SK-N-SH treated with all-trans-retinoic acid at 6 μM for 48 hours (cell line): ENCODE results near the gene MCUB.
A peak's percentile ranks its signal among the peaks of the same experiment; 100 is the strongest.
"Not testable (repeated sequence)": the region's sequence is repeated elsewhere in the genome, so short reads cannot be mapped to it uniquely, and the experiment has no call there.

Experiments used
- ATAC-seq: fragments of 200-7000 bp; cut with Tn5 transposase; 3 replicates; pipeline ENCODE4 v1.9.1; 2020; ENCODE audit warnings: mild to moderate bottlenecking, moderate library complexity
- CSDC2 ChIP-seq: fragments of 250-450 bp; sonication (Bioruptor Pico); IDR thresholded peaks from 2 replicates; pipeline ENCODE4 v1.5.0; 2020; ENCODE audit warnings: mild to moderate bottlenecking, moderate library complexity
- ESRRG ChIP-seq: fragments of 250-450 bp; sonication (Bioruptor Pico); IDR thresholded peaks from 2 replicates; pipeline ENCODE4 v1.6.1; 2021; ENCODE audit warnings: mild to moderate bottlenecking
- GLIS3 ChIP-seq: fragments of 250-450 bp; sonication (Bioruptor Pico); IDR thresholded peaks from 2 replicates; pipeline ENCODE4 v1.5.0; 2020; ENCODE audit warnings: mild to moderate bottlenecking, moderate library complexity
- ISL1 ChIP-seq: fragments of 250-450 bp; sonication (Bioruptor Pico); IDR thresholded peaks from 2 replicates; pipeline ENCODE4 v2.1.2; 2022; ENCODE audit warnings: mild to moderate bottlenecking, moderate library complexity
- OSR1 ChIP-seq: fragments of 250-450 bp; sonication (Bioruptor Pico); IDR thresholded peaks from 2 replicates; pipeline ENCODE4 v1.8.0; 2022; ENCODE audit warnings: moderate library complexity, mild to moderate bottlenecking, inconsistent platforms
- PPARA ChIP-seq: fragments of 250-450 bp; sonication (Bioruptor Pico); IDR thresholded peaks from 2 replicates; pipeline ENCODE4 v1.5.0; 2020; ENCODE audit warnings: mild to moderate bottlenecking, borderline replicate concordance
- RARB ChIP-seq: fragments of 250-450 bp; sonication (Bioruptor Pico); IDR thresholded peaks from 2 replicates; pipeline ENCODE4 v1.8.0; 2021; ENCODE audit warnings: mild to moderate bottlenecking, moderate library complexity
- SNAI2 ChIP-seq: fragments of 250-450 bp; sonication (Bioruptor Pico); IDR thresholded peaks from 2 replicates; pipeline ENCODE4 v1.5.0; 2020; ENCODE audit warnings: mild to moderate bottlenecking, moderate library complexity
- TCF4 ChIP-seq: fragments of 250-450 bp; sonication (Bioruptor Pico); IDR thresholded peaks from 2 replicates; pipeline ENCODE4 v1.8.0; 2021; ENCODE audit warnings: mild to moderate bottlenecking, moderate library complexity, borderline replicate concordance
- TOX ChIP-seq: fragments of 250-450 bp; sonication (Bioruptor Pico); IDR thresholded peaks from 2 replicates; pipeline ENCODE4 v1.8.0; 2021; ENCODE audit warnings: mild to moderate bottlenecking, moderate library complexity, borderline replicate concordance
- TSHZ2 ChIP-seq: fragments of 250-450 bp; sonication (Bioruptor Pico); IDR thresholded peaks from 2 replicates; pipeline ENCODE4 v1.5.0; 2020; ENCODE audit warnings: mild to moderate bottlenecking, moderate library complexity
- ZC3H10 ChIP-seq: fragments of 250-450 bp; sonication (Bioruptor Pico); IDR thresholded peaks from 2 replicates; pipeline ENCODE4 v1.5.1; 2021; ENCODE audit warnings: mild to moderate bottlenecking, moderate library complexity
- ZFP3 ChIP-seq: fragments of 250-450 bp; sonication (Bioruptor Pico); IDR thresholded peaks from 2 replicates; pipeline ENCODE4 v1.5.0; 2020; ENCODE audit warnings: mild to moderate bottlenecking, moderate library complexity
- ZFP30 ChIP-seq: fragments of 450-650 bp; formaldehyde crosslinking; IDR thresholded peaks from 2 replicates; pipeline ENCODE4 v1.5.0; 2022; ENCODE audit warnings: mild to moderate bottlenecking, moderate library complexity
- ZNF565 ChIP-seq: fragments of 450-650 bp; formaldehyde crosslinking; conservative IDR thresholded peaks from 2 replicates; pipeline ENCODE4 v1.5.0; 2020; ENCODE audit warnings: low read depth, mild to moderate bottlenecking, moderate library complexity
- ZNF70 ChIP-seq: fragments of 450-650 bp; formaldehyde crosslinking; IDR thresholded peaks from 2 replicates; pipeline ENCODE4 v1.5.0; 2020; ENCODE audit warnings: mild to moderate bottlenecking, moderate library complexity
- ZNF8 ChIP-seq: fragments of 450-650 bp; formaldehyde crosslinking; IDR thresholded peaks from 2 replicates; pipeline ENCODE4 v1.5.0; 2020; ENCODE audit warnings: mild to moderate bottlenecking, moderate library complexity
- TF ChIP-seq, protein P1 (sequence below): fragments of 250-450 bp; sonication (Bioruptor Pico); IDR thresholded peaks from 2 replicates; pipeline ENCODE4 v1.5.1; 2020; ENCODE audit warnings: low read depth, mild to moderate bottlenecking, moderate library complexity
- TF ChIP-seq, protein P2 (sequence below): fragments of 250-450 bp; sonication (Bioruptor Pico); IDR thresholded peaks from 2 replicates; pipeline ENCODE4 v1.8.0; 2020; ENCODE audit warnings: mild to moderate bottlenecking, moderate library complexity, borderline replicate concordance
- TF ChIP-seq, protein P3 (sequence below): fragments of 250-450 bp; sonication (Bioruptor Pico); IDR thresholded peaks from 2 replicates; pipeline ENCODE4 v1.8.0; 2021; ENCODE audit warnings: low read depth, mild to moderate bottlenecking, moderate library complexity, borderline replicate concordance
- TF ChIP-seq, protein P4 (sequence below): fragments of 250-450 bp; sonication (Bioruptor Pico); IDR thresholded peaks from 2 replicates; pipeline ENCODE4 v1.5.1; 2021; ENCODE audit warnings: mild to moderate bottlenecking, moderate library complexity

The MCUB gene, protein sequence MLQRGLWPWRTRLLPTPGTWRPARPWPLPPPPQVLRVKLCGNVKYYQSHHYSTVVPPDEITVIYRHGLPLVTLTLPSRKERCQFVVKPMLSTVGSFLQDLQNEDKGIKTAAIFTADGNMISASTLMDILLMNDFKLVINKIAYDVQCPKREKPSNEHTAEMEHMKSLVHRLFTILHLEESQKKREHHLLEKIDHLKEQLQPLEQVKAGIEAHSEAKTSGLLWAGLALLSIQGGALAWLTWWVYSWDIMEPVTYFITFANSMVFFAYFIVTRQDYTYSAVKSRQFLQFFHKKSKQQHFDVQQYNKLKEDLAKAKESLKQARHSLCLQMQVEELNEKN

GRCh38 chr4:109559983-109560686 lies at the start of gene MCUB:
MCUB (plus strand) TSS chr4:109560246; CDS start chr4:109560338, 92 bp downstream.
- TF ChIP-seq, protein P1, sequence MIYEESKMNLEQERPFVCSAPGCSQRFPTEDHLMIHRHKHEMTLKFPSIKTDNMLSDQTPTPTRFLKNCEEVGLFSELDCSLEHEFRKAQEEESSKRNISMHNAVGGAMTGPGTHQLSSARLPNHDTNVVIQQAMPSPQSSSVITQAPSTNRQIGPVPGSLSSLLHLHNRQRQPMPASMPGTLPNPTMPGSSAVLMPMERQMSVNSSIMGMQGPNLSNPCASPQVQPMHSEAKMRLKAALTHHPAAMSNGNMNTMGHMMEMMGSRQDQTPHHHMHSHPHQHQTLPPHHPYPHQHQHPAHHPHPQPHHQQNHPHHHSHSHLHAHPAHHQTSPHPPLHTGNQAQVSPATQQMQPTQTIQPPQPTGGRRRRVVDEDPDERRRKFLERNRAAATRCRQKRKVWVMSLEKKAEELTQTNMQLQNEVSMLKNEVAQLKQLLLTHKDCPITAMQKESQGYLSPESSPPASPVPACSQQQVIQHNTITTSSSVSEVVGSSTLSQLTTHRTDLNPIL (CRISPR knock-in tag): no peak
- no peak for TF ChIP-seq ESRRG (CRISPR knock-in tag)
- no peak for TF ChIP-seq ZFP30
- no peak for TF ChIP-seq ZNF70 (CRISPR knock-in tag)
- TF ChIP-seq PPARA (CRISPR knock-in tag): no peak
- no peak for TF ChIP-seq ZFP3 (CRISPR knock-in tag)
- TF ChIP-seq, protein P2, sequence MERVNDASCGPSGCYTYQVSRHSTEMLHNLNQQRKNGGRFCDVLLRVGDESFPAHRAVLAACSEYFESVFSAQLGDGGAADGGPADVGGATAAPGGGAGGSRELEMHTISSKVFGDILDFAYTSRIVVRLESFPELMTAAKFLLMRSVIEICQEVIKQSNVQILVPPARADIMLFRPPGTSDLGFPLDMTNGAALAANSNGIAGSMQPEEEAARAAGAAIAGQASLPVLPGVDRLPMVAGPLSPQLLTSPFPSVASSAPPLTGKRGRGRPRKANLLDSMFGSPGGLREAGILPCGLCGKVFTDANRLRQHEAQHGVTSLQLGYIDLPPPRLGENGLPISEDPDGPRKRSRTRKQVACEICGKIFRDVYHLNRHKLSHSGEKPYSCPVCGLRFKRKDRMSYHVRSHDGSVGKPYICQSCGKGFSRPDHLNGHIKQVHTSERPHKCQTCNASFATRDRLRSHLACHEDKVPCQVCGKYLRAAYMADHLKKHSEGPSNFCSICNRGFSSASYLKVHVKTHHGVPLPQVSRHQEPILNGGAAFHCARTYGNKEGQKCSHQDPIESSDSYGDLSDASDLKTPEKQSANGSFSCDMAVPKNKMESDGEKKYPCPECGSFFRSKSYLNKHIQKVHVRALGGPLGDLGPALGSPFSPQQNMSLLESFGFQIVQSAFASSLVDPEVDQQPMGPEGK (CRISPR knock-in tag): no peak
- TF ChIP-seq, protein P3, sequence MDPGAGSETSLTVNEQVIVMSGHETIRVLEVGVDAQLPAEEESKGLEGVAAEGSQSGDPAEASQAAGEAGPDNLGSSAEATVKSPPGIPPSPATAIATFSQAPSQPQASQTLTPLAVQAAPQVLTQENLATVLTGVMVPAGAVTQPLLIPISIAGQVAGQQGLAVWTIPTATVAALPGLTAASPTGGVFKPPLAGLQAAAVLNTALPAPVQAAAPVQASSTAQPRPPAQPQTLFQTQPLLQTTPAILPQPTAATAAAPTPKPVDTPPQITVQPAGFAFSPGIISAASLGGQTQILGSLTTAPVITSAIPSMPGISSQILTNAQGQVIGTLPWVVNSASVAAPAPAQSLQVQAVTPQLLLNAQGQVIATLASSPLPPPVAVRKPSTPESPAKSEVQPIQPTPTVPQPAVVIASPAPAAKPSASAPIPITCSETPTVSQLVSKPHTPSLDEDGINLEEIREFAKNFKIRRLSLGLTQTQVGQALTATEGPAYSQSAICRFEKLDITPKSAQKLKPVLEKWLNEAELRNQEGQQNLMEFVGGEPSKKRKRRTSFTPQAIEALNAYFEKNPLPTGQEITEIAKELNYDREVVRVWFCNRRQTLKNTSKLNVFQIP (CRISPR knock-in tag): no peak
- TF ChIP-seq, all 23 proteins: peak for 0
- ATAC-seq: peak; percentile 97

GRCh38 chr4:109510687-109511086 lies 49.4 kb upstream of the MCUB start:
- TF ChIP-seq SNAI2 (CRISPR knock-in tag): no peak
- no peak for TF ChIP-seq ZNF565 (CRISPR knock-in tag)
- no peak for TF ChIP-seq ZNF8 (CRISPR knock-in tag)
- TF ChIP-seq, all 23 proteins: peak for 0
- ATAC-seq: no peak

DNA sequence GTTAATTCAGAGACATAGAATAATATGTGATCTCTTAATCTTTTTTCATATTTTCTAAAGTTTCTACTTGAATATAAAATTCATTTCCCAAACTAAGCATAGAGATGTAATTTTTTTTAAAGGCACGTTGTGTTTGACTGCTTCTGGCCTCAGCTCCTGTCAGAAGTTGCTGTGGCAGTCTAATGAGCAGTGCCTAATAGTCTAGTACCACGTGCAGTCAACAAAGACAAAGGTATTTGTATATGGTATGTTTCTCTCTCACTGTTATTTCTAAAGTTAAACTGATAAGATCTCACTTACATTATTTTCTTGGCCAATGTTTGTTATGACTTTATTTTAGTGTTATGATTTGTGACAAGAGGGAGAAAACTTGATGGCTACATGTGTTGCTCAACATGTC lies 48.6 kb upstream of the MCUB start:
- ATAC-seq: peak; percentile 50; the same call in 1 of the 3 replicates

DNA sequence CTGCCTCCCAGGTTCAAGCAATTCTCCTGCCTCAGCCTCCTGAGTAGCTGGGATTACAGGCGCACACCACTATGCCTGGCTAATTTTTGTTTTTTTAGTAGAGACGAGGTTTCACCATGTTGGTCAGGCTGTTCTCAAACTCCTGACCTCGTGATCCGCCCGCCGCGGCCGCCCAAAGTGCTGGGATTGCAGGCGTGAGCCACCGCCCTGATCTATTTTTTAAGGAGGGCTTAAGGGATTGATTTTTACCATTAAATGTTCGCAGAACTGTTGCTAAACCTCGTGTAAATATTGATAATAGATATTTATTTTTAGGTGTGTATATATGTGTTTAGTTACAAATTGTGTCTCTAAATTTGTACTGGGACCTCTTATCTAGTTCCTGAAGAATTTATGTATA lies 46.7 kb upstream of the MCUB start:
- ATAC-seq: not testable (repeated sequence)

More for the DNA sequence above, 48.6 kb upstream of the MCUB start:
- no peak for TF ChIP-seq OSR1 (CRISPR knock-in tag)
- 0 out of 2 replicates have a peak, but pooled peaks have one; percentile 39 for TF ChIP-seq ISL1 (CRISPR knock-in tag)
- no peak for TF ChIP-seq GLIS3

- no peak for ATAC-seq
- TF ChIP-seq CSDC2 (CRISPR knock-in tag) (no peak), OSR1 (CRISPR knock-in tag) (no peak), GLIS3 (no peak), TSHZ2 (CRISPR knock-in tag) (no peak), ZFP3 (CRISPR knock-in tag) (no peak), TOX (CRISPR knock-in tag) (no peak), ISL1 (CRISPR knock-in tag) (no peak), ZC3H10 (CRISPR knock-in tag) (no peak), RARB (CRISPR knock-in tag) (no peak), TCF4 (CRISPR knock-in tag) (no peak), ZNF8 (CRISPR knock-in tag) (no peak), ZNF565 (CRISPR knock-in tag) (no peak), PPARA (CRISPR knock-in tag) (no peak)
- TF ChIP-seq, protein P4, sequence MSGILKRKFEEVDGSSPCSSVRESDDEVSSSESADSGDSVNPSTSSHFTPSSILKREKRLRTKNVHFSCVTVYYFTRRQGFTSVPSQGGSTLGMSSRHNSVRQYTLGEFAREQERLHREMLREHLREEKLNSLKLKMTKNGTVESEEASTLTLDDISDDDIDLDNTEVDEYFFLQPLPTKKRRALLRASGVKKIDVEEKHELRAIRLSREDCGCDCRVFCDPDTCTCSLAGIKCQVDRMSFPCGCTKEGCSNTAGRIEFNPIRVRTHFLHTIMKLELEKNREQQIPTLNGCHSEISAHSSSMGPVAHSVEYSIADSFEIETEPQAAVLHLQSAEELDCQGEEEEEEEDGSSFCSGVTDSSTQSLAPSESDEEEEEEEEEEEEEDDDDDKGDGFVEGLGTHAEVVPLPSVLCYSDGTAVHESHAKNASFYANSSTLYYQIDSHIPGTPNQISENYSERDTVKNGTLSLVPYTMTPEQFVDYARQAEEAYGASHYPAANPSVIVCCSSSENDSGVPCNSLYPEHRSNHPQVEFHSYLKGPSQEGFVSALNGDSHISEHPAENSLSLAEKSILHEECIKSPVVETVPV (CRISPR knock-in tag): no peak
- TF ChIP-seq, protein P2 (CRISPR knock-in tag): no peak
Observed at GRCh38 chr4:109532182-109532581, 27.9 kb upstream of the MCUB start.
